Hepatocyte (in vitro differentiated cells): Measurements from ENCODE around the gene LDLRAP1. TPM values are rescaled to one million over a fixed set of nuclear protein-coding genes. Genes with fewer than 3 reads are reported as not detected.
A peak's percentile ranks its signal among the peaks of the same experiment; 100 is the strongest.

ENCODE experiments used
- DNase-seq: peaks from one replicate; pipeline ENCODE4 v3.0.0-alpha.2; 2016; ENCODE audit warnings: low spot score
- H2AFZ ChIP-seq: fragments of 200-600 bp; sonication (generic); 2 replicates; pipeline ENCODE4 v1.6.0; 2016; ENCODE audit warnings: antibody characterized with exemption, mild to moderate bottlenecking
- H3K27ac ChIP-seq: fragments of 200-600 bp; sonication (generic); 2 replicates; pipeline ENCODE4 v1.5.1; 2016; ENCODE audit warnings: mild to moderate bottlenecking
- H3K27me3 ChIP-seq: fragments of 200-600 bp; sonication (generic); 2 replicates; pipeline ENCODE4 v1.6.1; 2016
- H3K36me3 ChIP-seq: fragments of 200-600 bp; sonication (generic); replicated peaks from 2 replicates; pipeline ENCODE4 v1.5.1; 2016; ENCODE audit warnings: low read depth; ENCODE audit not compliant: insufficient read depth
- H3K4me1 ChIP-seq: fragments of 200-600 bp; sonication (generic); 2 replicates; pipeline ENCODE4 v1.5.1; 2016; ENCODE audit warnings: mild to moderate bottlenecking, moderate library complexity; ENCODE audit not compliant: insufficient read depth
- H3K4me2 ChIP-seq: fragments of 200-600 bp; sonication (generic); 2 replicates; pipeline ENCODE4 v1.6.0; 2016
- H3K4me3 ChIP-seq: fragments of 200-600 bp; sonication (generic); 2 replicates; pipeline ENCODE4 v1.5.1; 2016; ENCODE audit warnings: mild to moderate bottlenecking
- H3K79me2 ChIP-seq: fragments of 200-600 bp; sonication (generic); 2 replicates; pipeline ENCODE4 v1.6.0; 2017; ENCODE audit warnings: mild to moderate bottlenecking
- H3K9me2 ChIP-seq: fragments of 200-600 bp; sonication (generic); replicated peaks from 2 replicates; pipeline ENCODE4 v1.6.0; 2017; ENCODE audit warnings: mild to moderate bottlenecking; ENCODE audit not compliant: insufficient read depth
- H3K9me3 ChIP-seq: fragments of 200-600 bp; sonication (generic); 2 replicates; pipeline ENCODE4 v1.5.1; 2016; ENCODE audit warnings: low read depth, mild to moderate bottlenecking
- H4K20me1 ChIP-seq: fragments of 200-600 bp; sonication (generic); 2 replicates; pipeline ENCODE4 v1.6.0; 2016; ENCODE audit warnings: mild to moderate bottlenecking; ENCODE audit not compliant: insufficient read depth, poor library complexity, severe bottlenecking
- CTCF ChIP-seq: fragments of 200-600 bp; sonication (generic); IDR thresholded peaks from 2 replicates; pipeline ENCODE4 v1.5.1; 2016; ENCODE audit warnings: antibody characterized with exemption, mild to moderate bottlenecking; ENCODE audit not compliant: poor library complexity
- EZH2 ChIP-seq: fragments of 200-600 bp; sonication (generic); IDR thresholded peaks from 2 replicates; pipeline ENCODE4 v1.6.1; 2016; ENCODE audit warnings: antibody characterized with exemption, mild to moderate bottlenecking, borderline replicate concordance
- EZH2phosphoT487 ChIP-seq: fragments of 200-600 bp; sonication (generic); IDR thresholded peaks from one replicate; pipeline ENCODE4 v1.6.1; 2018; ENCODE audit warnings: antibody characterized with exemption, mild to moderate bottlenecking, low read depth, moderate library complexity; ENCODE audit not compliant: unreplicated experiment, severe bottlenecking
- WGBS: methylation state at CpG from one replicate; pipeline ENCODE4 v1.1.6; 2016; ENCODE audit warnings: low lambda C conversion rate; ENCODE audit errors: missing lambda C conversion rate; 5-methylcytosine and 5-hydroxymethylcytosine counted together
- polyA plus RNA-seq: library from polyadenylated mRNA; unstranded; fragments of >200 nt; fragmentation: Nextera tagmentation; extraction: Ambion mirVana; gene quantifications from 2 replicates; pipeline ENCODE4 v1.2.1, GENCODE V29; 2016
- total RNA-seq: library from RNA; depleted of rRNA; stranded (reverse); fragments of >200 nt; gene quantifications from 2 replicates; pipeline ENCODE4 v1.2.3, GENCODE V29; 2014

LDLRAP1 gene
- total and polyA plus RNA-seq, 2 experiments from 2014 or later = 17.3 to 27.5 TPM

DNA sequence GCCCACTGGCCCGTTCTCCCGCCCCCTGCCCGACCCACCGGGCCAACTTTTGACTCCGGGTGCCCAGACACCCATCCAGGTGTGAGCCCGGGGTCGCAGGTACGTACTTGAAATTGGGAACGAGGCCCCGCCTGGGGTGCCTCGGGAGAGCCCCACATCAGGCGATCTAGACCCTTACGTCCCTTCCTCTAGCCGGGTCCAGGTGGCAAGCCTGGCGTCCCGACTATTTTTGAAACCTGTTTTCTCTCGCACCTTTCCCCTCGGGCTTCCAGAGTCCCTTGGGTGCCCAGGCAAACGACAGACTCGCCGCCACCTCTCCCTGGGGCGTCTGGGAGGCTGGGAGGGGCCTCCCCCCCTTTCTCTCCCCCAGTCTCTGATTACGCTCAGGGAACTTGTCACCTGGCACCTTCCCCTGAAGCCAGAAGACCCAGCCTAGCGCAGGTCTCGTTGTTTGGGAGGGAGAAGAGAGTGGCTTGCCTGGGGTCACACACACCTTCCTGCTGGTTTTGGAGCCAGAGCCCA is 898 bp downstream of the LDLRAP1 start:
- no peak overlapping the region for H3K27ac ChIP-seq
- DNase-seq = no peak
- TF ChIP-seq EZH2 = no peak
- no peak for TF ChIP-seq CTCF
- no peak for TF ChIP-seq EZH2phosphoT487

DNA sequence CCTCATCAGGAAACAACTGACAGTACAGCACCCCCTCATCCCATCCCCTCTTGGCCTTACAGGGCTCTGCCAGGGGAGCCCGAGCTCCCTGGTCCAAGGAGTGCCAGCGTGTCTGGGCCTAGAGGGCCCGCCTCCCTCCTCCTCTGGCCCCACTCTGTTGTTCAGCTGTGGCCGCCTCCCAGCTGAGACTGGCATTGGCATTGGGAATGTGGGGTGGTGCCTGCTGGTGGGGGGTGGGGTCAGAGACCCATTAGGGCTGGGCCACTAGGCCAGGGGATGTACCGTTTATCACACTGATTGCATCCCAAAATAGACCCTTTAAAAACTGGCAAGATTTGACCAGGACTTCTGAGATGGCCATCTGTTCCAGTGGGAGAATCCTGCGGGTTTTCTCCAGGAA is 1.4 kb downstream of the LDLRAP1 start:
- TF ChIP-seq EZH2phosphoT487 = no peak
- no peak for TF ChIP-seq EZH2
- TF ChIP-seq CTCF = no peak
- Histone ChIP-seq H2AFZ (no peak overlapping the region), H4K20me1 (no peaks in the 10 kb centered on the region), H3K36me3 (no peaks in the 10 kb centered on the region), H3K79me2 (peaks cover 47% of the 10 kb centered on the region), H3K9me2 (no peaks in the 10 kb centered on the region), H3K27ac (no peak overlapping the region), H3K27me3 (no peaks in the 10 kb centered on the region), H3K4me3 (peak overlapping the region; percentile 88), H3K9me3 (no peaks in the 10 kb centered on the region), H3K4me1 (peaks cover 17% of the 10 kb centered on the region), H3K4me2 (peak overlapping the region; percentile 99)
- no peak for DNase-seq
- 80% methylated on average over 6 of the region's 6 CpGs for WGBS

More for the DNA sequence above, 898 bp downstream of the LDLRAP1 start:
- Histone ChIP-seq H3K36me3 (no peaks in the 10 kb centered on the region), H3K79me2 (peaks cover 47% of the 10 kb centered on the region), H3K9me2 (no peaks in the 10 kb centered on the region), H2AFZ (peak overlapping the region; percentile 74), H3K27me3 (no peaks in the 10 kb centered on the region), H3K4me1 (peaks cover 12% of the 10 kb centered on the region), H3K4me2 (peak overlapping the region; percentile 99), H3K9me3 (no peaks in the 10 kb centered on the region), H3K4me3 (peak overlapping the region; percentile 88), H4K20me1 (no peaks in the 10 kb centered on the region)
- 15% methylated on average over 25 of the region's 25 CpGs for WGBS

DNA sequence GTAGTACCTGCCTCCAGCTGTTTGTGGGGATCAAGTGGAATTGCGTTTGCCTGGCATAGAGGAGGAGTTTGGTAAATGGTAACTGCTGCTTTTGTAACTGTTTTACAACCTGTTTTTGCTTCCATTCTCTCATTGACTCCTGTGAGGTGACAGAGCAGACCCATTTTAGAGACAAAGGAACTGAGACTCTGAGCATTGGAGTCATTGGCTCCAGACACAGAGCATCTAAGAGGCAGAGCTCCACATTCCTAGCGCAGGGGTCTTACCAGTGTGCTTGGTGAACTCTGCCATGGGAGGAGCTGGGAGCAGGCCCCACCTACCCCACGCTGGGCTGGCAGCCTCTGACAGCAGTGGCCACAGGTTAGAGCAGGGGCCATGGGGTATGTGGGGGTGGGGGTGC is 2.4 kb downstream of the LDLRAP1 start:
- WGBS = 91% methylated on average over 3 of the region's 3 CpGs
- no peak for DNase-seq
- H3K4me1 ChIP-seq = peaks cover 20% of the 10 kb centered on the region
- no peak overlapping the region for H2AFZ ChIP-seq
- no peak for TF ChIP-seq CTCF
- TF ChIP-seq EZH2 = no peak
- no peak for TF ChIP-seq EZH2phosphoT487
- H3K4me2 ChIP-seq = no peak overlapping the region
- no peaks in the 10 kb centered on the region for H3K9me3 ChIP-seq
- no peaks in the 10 kb centered on the region for H3K27me3 ChIP-seq
- H3K36me3 ChIP-seq = no peaks in the 10 kb centered on the region
- no peaks in the 10 kb centered on the region for H4K20me1 ChIP-seq
- no peak overlapping the region for H3K4me3 ChIP-seq
- H3K9me2 ChIP-seq = no peaks in the 10 kb centered on the region
- H3K27ac ChIP-seq = no peak overlapping the region
- H3K79me2 ChIP-seq = peaks cover 50% of the 10 kb centered on the region

DNA sequence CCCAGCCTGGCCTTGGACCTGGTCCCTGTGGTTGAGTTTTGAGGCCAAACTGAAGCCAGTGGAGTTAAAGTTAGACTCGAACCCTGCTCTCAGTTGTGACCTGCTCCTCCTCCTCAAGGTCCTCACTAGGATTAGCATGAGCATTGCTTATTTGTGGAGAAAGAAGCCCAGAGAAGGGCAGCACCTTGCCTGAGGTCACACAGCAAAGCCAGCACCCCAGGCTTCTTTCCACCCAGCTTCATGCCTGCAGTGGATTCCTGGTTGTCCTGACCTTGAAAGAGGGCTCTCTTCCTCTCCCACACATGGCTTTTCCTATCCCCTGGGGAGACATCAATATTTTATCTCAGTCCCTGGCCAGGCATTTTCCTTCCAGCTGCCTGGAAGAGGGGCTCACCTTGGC is 2.8 kb downstream of the LDLRAP1 start:
- no peaks in the 10 kb centered on the region for H4K20me1 ChIP-seq
- WGBS = 100% methylated on average over 1 of the region's 1 CpG
- DNase-seq = no peak
- H3K4me1 ChIP-seq = peaks cover 20% of the 10 kb centered on the region
- no peak overlapping the region for H3K4me3 ChIP-seq
- no peak overlapping the region for H2AFZ ChIP-seq
- no peak overlapping the region for H3K4me2 ChIP-seq
- no peaks in the 10 kb centered on the region for H3K36me3 ChIP-seq
- no peaks in the 10 kb centered on the region for H3K9me2 ChIP-seq
- no peak overlapping the region for H3K27ac ChIP-seq
- peaks cover 54% of the 10 kb centered on the region for H3K79me2 ChIP-seq
- H3K9me3 ChIP-seq = no peaks in the 10 kb centered on the region
- H3K27me3 ChIP-seq = no peaks in the 10 kb centered on the region
- TF ChIP-seq EZH2 (no peak), CTCF (no peak)
